Hepatocyte (in vitro differentiated cells): ENCODE results near the gene POLG.

Experiments
- CTCF ChIP-seq: fragments of 200-600 bp; sonication (generic); IDR thresholded peaks from 2 replicates; pipeline ENCODE4 v1.5.1; 2016; ENCODE audit warnings: antibody characterized with exemption, mild to moderate bottlenecking; ENCODE audit not compliant: poor library complexity
- EZH2 ChIP-seq: fragments of 200-600 bp; sonication (generic); IDR thresholded peaks from 2 replicates; pipeline ENCODE4 v1.6.1; 2016; ENCODE audit warnings: antibody characterized with exemption, mild to moderate bottlenecking, borderline replicate concordance
- EZH2phosphoT487 ChIP-seq: fragments of 200-600 bp; sonication (generic); IDR thresholded peaks from one replicate; pipeline ENCODE4 v1.6.1; 2018; ENCODE audit warnings: antibody characterized with exemption, mild to moderate bottlenecking, low read depth, moderate library complexity; ENCODE audit not compliant: unreplicated experiment, severe bottlenecking

GRCh38 chr15:89301304-89302089 is 33.1 kb downstream of the POLG start:
- TF ChIP-seq CTCF (no peak), EZH2 (no peak), EZH2phosphoT487 (no peak)
